ENCODE data around the gene EFNA2. TPM values are rescaled to one million over a fixed set of nuclear protein-coding genes. Genes with fewer than 3 reads are reported as not detected.

Gene EFNA2
- polyA plus RNA-seq, 1 donor from 2014 or later = 10.3 TPM

DNA sequence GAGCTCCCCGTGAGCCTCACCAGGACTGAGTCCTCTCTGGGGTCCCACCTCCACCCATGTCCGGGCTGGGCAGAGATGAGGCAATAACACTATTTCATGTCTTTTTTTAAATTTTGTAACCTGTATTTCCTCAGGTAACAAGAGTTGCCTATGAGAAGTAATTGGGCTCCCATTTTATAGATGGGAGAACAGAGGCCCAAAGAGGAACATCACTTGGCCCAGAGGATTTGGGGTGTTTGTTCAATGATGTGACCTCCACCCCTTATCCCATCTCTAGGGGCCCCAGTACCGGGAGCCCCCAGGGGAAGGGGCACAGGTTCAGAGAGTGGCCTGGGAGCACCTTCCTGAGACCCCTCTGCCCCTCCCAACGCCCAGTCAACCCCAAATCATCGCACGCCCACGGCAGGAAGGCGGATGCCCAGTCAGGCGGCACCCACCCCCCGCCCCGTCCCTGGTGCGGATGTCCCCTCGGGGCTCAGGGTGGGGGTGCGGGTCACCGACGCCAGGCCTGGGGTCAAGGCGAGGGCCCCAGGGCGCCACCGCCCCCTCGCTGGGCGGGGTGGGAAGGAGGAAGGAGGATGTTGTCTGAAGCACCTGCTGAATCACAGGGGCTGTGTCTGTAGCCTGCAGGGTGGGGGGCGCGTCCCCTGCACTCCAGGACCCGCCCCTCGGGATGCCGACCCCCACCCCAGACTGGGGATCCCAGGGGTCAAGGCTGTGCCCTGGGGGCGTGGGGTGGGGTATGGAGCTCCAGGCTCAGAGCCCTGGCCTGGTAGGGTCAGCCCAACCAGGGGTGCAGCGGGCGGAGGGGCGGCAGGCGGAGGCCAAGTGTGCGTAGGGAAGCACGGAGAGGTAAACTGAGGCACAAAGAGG, 25.6 kb upstream of the EFNA2 start:
- Histone ChIP-seq H3F3A (ENCODE audit: insufficient read depth, low read length, poor library complexity, severe bottlenecking) (no peaks in the 10 kb centered on the region), H2AFZ (ENCODE audit: low read depth, low read length) (no peak overlapping the region), H3K27me3 (ENCODE audit: insufficient read depth, low read depth, low read length) (no peaks in the 10 kb centered on the region), H3K9ac (ENCODE audit: low read length) (peak overlapping the region; percentile 84), H3K27ac (ENCODE audit: low read length) (peak overlapping the region; percentile 95), H3K9me3 (ENCODE audit: low read length) (no peaks in the 10 kb centered on the region), H3K4me2 (ENCODE audit: low read length) (peak overlapping the region; percentile 62), H3K79me2 (replicated peaks; ENCODE audit: insufficient read depth, low read length) (peaks cover 40% of the 10 kb centered on the region), H3K4me3 (ENCODE audit: low read length) (peak overlapping the region; percentile 83), H3K9me2 (ENCODE audit: insufficient read depth, low read length) (no peaks in the 10 kb centered on the region), H4K20me1 (ENCODE audit: insufficient read depth) (no peaks in the 10 kb centered on the region), H3K36me3 (ENCODE audit: insufficient read depth, low read length) (no peaks in the 10 kb centered on the region)
- TF ChIP-seq POLR2AphosphoS5 (IDR thresholded peaks at IDR 0.05) = peak; percentile 22
- no peak for TF ChIP-seq MXI1 (conservative IDR thresholded peaks at IDR 0.05; ENCODE audit: poor library complexity, severe bottlenecking)

DNA sequence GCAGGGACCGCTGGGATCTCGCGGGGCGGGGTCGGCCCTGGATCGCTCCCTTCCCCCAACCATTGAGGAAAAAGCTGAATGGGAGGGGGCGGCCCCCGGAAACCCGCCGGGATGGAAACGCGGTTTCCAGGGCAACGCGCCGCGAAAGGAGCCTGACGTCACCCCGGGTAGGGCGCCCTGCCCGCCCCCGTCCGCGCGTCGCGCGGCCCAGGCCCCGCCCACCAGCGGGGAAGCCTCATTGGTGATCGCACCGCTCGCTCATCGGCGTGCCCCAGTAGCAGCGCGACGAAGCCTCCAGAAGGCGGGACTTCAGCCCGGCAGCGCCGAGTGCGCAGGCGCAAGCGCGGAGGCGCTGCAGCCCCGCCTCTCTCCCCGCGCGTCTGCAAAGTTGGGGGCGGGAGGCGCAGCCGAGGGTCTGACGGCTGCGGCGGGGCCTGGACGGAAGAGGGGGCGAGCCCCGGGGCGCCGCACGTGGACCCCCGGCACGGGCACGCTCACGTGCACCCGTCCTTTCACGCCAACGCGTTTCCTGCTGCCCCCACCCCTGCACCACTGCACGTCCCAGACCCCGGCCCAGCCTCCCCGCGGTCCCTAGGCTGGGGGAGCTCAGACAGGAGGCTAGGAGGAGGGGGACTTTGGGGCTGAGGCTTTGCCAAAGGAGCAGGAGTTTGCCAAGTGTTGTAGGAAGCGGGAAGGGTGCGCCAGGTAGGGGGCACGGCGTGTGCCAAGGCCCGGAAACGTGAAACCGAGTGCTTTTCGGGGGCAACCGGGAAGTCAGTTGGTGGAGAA, 24.7 kb upstream of the EFNA2 start:
- H3K9ac ChIP-seq (ENCODE audit: low read length) = peak overlapping the region; percentile 95
- H3K9me3 ChIP-seq (ENCODE audit: low read length) = no peaks in the 10 kb centered on the region

More for the DNA sequence above, 24.7 kb upstream of the EFNA2 start:
- H3K27me3 ChIP-seq (ENCODE audit: insufficient read depth, low read depth, low read length) = no peaks in the 10 kb centered on the region
- TF ChIP-seq MXI1 (conservative IDR thresholded peaks at IDR 0.05; ENCODE audit: poor library complexity, severe bottlenecking) (peak; percentile 89), RAD21 (conservative IDR thresholded peaks at IDR 0.05) (no peak), POLR2AphosphoS5 (IDR thresholded peaks at IDR 0.05) (peak; percentile 86), TAF1 (IDR thresholded peaks at IDR 0.05; ENCODE audit: low read depth) (peak; percentile 34), EZH2 (IDR thresholded peaks at IDR 0.05; ENCODE audit: borderline replicate concordance, insufficient read depth, low read length, poor library complexity, severe bottlenecking) (no peak), SMC3 (conservative IDR thresholded peaks at IDR 0.05; ENCODE audit: poor library complexity) (peak; percentile 36), EP300 (conservative IDR thresholded peaks at IDR 0.05; ENCODE audit: poor library complexity, severe bottlenecking) (peak; percentile 54)
- TF ChIP-seq, protein P1, sequence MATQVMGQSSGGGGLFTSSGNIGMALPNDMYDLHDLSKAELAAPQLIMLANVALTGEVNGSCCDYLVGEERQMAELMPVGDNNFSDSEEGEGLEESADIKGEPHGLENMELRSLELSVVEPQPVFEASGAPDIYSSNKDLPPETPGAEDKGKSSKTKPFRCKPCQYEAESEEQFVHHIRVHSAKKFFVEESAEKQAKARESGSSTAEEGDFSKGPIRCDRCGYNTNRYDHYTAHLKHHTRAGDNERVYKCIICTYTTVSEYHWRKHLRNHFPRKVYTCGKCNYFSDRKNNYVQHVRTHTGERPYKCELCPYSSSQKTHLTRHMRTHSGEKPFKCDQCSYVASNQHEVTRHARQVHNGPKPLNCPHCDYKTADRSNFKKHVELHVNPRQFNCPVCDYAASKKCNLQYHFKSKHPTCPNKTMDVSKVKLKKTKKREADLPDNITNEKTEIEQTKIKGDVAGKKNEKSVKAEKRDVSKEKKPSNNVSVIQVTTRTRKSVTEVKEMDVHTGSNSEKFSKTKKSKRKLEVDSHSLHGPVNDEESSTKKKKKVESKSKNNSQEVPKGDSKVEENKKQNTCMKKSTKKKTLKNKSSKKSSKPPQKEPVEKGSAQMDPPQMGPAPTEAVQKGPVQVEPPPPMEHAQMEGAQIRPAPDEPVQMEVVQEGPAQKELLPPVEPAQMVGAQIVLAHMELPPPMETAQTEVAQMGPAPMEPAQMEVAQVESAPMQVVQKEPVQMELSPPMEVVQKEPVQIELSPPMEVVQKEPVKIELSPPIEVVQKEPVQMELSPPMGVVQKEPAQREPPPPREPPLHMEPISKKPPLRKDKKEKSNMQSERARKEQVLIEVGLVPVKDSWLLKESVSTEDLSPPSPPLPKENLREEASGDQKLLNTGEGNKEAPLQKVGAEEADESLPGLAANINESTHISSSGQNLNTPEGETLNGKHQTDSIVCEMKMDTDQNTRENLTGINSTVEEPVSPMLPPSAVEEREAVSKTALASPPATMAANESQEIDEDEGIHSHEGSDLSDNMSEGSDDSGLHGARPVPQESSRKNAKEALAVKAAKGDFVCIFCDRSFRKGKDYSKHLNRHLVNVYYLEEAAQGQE (IDR thresholded peaks at IDR 0.05; ENCODE audit: borderline replicate concordance) = peak; percentile 28
- TF ChIP-seq, protein P2, sequence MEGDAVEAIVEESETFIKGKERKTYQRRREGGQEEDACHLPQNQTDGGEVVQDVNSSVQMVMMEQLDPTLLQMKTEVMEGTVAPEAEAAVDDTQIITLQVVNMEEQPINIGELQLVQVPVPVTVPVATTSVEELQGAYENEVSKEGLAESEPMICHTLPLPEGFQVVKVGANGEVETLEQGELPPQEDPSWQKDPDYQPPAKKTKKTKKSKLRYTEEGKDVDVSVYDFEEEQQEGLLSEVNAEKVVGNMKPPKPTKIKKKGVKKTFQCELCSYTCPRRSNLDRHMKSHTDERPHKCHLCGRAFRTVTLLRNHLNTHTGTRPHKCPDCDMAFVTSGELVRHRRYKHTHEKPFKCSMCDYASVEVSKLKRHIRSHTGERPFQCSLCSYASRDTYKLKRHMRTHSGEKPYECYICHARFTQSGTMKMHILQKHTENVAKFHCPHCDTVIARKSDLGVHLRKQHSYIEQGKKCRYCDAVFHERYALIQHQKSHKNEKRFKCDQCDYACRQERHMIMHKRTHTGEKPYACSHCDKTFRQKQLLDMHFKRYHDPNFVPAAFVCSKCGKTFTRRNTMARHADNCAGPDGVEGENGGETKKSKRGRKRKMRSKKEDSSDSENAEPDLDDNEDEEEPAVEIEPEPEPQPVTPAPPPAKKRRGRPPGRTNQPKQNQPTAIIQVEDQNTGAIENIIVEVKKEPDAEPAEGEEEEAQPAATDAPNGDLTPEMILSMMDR (IDR thresholded peaks at IDR 0.05; ENCODE audit: poor library complexity, severe bottlenecking) = no peak
- peak overlapping the region; percentile 94 for H3K4me2 ChIP-seq (ENCODE audit: low read length)
- H3K4me3 ChIP-seq (ENCODE audit: low read length) = peak overlapping the region; percentile 83
- H2AFZ ChIP-seq (ENCODE audit: low read depth, low read length) = peak overlapping the region; percentile 49
- peak overlapping the region; percentile 98 for H3K27ac ChIP-seq (ENCODE audit: low read length)
- no peaks in the 10 kb centered on the region for H3K9me2 ChIP-seq (ENCODE audit: insufficient read depth, low read length)
- no peaks in the 10 kb centered on the region for H3K36me3 ChIP-seq (ENCODE audit: insufficient read depth, low read length)
- peaks cover 35% of the 10 kb centered on the region for H3K79me2 ChIP-seq (replicated peaks; ENCODE audit: insufficient read depth, low read length)
- no peaks in the 10 kb centered on the region for H3F3A ChIP-seq (ENCODE audit: insufficient read depth, low read length, poor library complexity, severe bottlenecking)
- H4K20me1 ChIP-seq (ENCODE audit: insufficient read depth) = no peaks in the 10 kb centered on the region
